Hepatocyte (in vitro differentiated cells): ENCODE results near the gene KCND2. TPM values are rescaled to one million over a fixed set of nuclear protein-coding genes. Genes with fewer than 3 reads are reported as not detected.

Experiments used
- DNase-seq: peaks from one replicate; pipeline ENCODE4 v3.0.0-alpha.2; 2016; ENCODE audit warnings: low spot score
- H2AFZ ChIP-seq: fragments of 200-600 bp; sonication (generic); 2 replicates; pipeline ENCODE4 v1.6.0; 2016; ENCODE audit warnings: antibody characterized with exemption, mild to moderate bottlenecking
- H3K27ac ChIP-seq: fragments of 200-600 bp; sonication (generic); 2 replicates; pipeline ENCODE4 v1.5.1; 2016; ENCODE audit warnings: mild to moderate bottlenecking
- H3K27me3 ChIP-seq: fragments of 200-600 bp; sonication (generic); 2 replicates; pipeline ENCODE4 v1.6.1; 2016
- H3K36me3 ChIP-seq: fragments of 200-600 bp; sonication (generic); replicated peaks from 2 replicates; pipeline ENCODE4 v1.5.1; 2016; ENCODE audit warnings: low read depth; ENCODE audit not compliant: insufficient read depth
- H3K4me1 ChIP-seq: fragments of 200-600 bp; sonication (generic); 2 replicates; pipeline ENCODE4 v1.5.1; 2016; ENCODE audit warnings: mild to moderate bottlenecking, moderate library complexity; ENCODE audit not compliant: insufficient read depth
- H3K4me2 ChIP-seq: fragments of 200-600 bp; sonication (generic); 2 replicates; pipeline ENCODE4 v1.6.0; 2016
- H3K4me3 ChIP-seq: fragments of 200-600 bp; sonication (generic); 2 replicates; pipeline ENCODE4 v1.5.1; 2016; ENCODE audit warnings: mild to moderate bottlenecking
- H3K79me2 ChIP-seq: fragments of 200-600 bp; sonication (generic); 2 replicates; pipeline ENCODE4 v1.6.0; 2017; ENCODE audit warnings: mild to moderate bottlenecking
- H3K9me2 ChIP-seq: fragments of 200-600 bp; sonication (generic); replicated peaks from 2 replicates; pipeline ENCODE4 v1.6.0; 2017; ENCODE audit warnings: mild to moderate bottlenecking; ENCODE audit not compliant: insufficient read depth
- H3K9me3 ChIP-seq: fragments of 200-600 bp; sonication (generic); 2 replicates; pipeline ENCODE4 v1.5.1; 2016; ENCODE audit warnings: low read depth, mild to moderate bottlenecking
- H4K20me1 ChIP-seq: fragments of 200-600 bp; sonication (generic); 2 replicates; pipeline ENCODE4 v1.6.0; 2016; ENCODE audit warnings: mild to moderate bottlenecking; ENCODE audit not compliant: insufficient read depth, poor library complexity, severe bottlenecking
- CTCF ChIP-seq: fragments of 200-600 bp; sonication (generic); IDR thresholded peaks from 2 replicates; pipeline ENCODE4 v1.5.1; 2016; ENCODE audit warnings: antibody characterized with exemption, mild to moderate bottlenecking; ENCODE audit not compliant: poor library complexity
- EZH2 ChIP-seq: fragments of 200-600 bp; sonication (generic); IDR thresholded peaks from 2 replicates; pipeline ENCODE4 v1.6.1; 2016; ENCODE audit warnings: antibody characterized with exemption, mild to moderate bottlenecking, borderline replicate concordance
- EZH2phosphoT487 ChIP-seq: fragments of 200-600 bp; sonication (generic); IDR thresholded peaks from one replicate; pipeline ENCODE4 v1.6.1; 2018; ENCODE audit warnings: antibody characterized with exemption, mild to moderate bottlenecking, low read depth, moderate library complexity; ENCODE audit not compliant: unreplicated experiment, severe bottlenecking
- WGBS: methylation state at CpG from one replicate; pipeline ENCODE4 v1.1.6; 2016; ENCODE audit warnings: low lambda C conversion rate; ENCODE audit errors: missing lambda C conversion rate; 5-methylcytosine and 5-hydroxymethylcytosine counted together
- polyA plus RNA-seq: library from polyadenylated mRNA; unstranded; fragments of >200 nt; fragmentation: Nextera tagmentation; extraction: Ambion mirVana; gene quantifications from 2 replicates; pipeline ENCODE4 v1.2.1, GENCODE V29; 2016
- total RNA-seq: library from RNA; depleted of rRNA; stranded (reverse); fragments of >200 nt; gene quantifications from 2 replicates; pipeline ENCODE4 v1.2.3, GENCODE V29; 2014

KCND2 gene
- total and polyA plus RNA-seq, 2 experiments from 2014 or later, result 0.58 to 3.6 TPM

- Histone ChIP-seq H3K27ac (no peak overlapping the region), H2AFZ (no peak overlapping the region), H3K4me1 (no peaks in the 10 kb centered on the region), H3K27me3 (no peaks in the 10 kb centered on the region), H3K4me3 (no peak overlapping the region), H3K79me2 (no peaks in the 10 kb centered on the region), H3K9me3 (no peaks in the 10 kb centered on the region), H3K36me3 (no peaks in the 10 kb centered on the region), H3K9me2 (no peaks in the 10 kb centered on the region), H3K4me2 (no peak overlapping the region), H4K20me1 (no peaks in the 10 kb centered on the region)
- no peak for DNase-seq
- WGBS, result 15% methylated on average over 1 of the region's 1 CpG
- TF ChIP-seq EZH2phosphoT487, result no peak
- TF ChIP-seq CTCF, result no peak
- no peak for TF ChIP-seq EZH2
These were observed 315.4 kb downstream of the KCND2 start for GRCh38 chr7:120588416-120588815.

- no peak overlapping the region for H2AFZ ChIP-seq
- no peaks in the 10 kb centered on the region for H3K9me3 ChIP-seq
- no peaks in the 10 kb centered on the region for H3K27me3 ChIP-seq
- no peak overlapping the region for H3K27ac ChIP-seq
- DNase-seq, result no peak
- H4K20me1 ChIP-seq, result no peaks in the 10 kb centered on the region
- no peak overlapping the region for H3K4me2 ChIP-seq
- H3K36me3 ChIP-seq, result no peaks in the 10 kb centered on the region
- H3K79me2 ChIP-seq, result no peaks in the 10 kb centered on the region
- no peak for TF ChIP-seq CTCF
- no peak for TF ChIP-seq EZH2
- no peak for TF ChIP-seq EZH2phosphoT487
- H3K4me3 ChIP-seq, result no peak overlapping the region
- no peaks in the 10 kb centered on the region for H3K4me1 ChIP-seq
- no peaks in the 10 kb centered on the region for H3K9me2 ChIP-seq
- 76% methylated on average over 2 of the region's 2 CpGs for WGBS
These were observed 315.9 kb downstream of the KCND2 start for GRCh38 chr7:120588862-120589261.

GRCh38 chr7:120600607-120601006 is 327.6 kb downstream of the KCND2 start:
- no peaks in the 10 kb centered on the region for H3K27me3 ChIP-seq
- H3K4me1 ChIP-seq, result no peaks in the 10 kb centered on the region
- no peak overlapping the region for H3K27ac ChIP-seq
- DNase-seq, result no peak
- WGBS, result 97% methylated on average over 1 of the region's 1 CpG
- no peaks in the 10 kb centered on the region for H4K20me1 ChIP-seq
- H3K79me2 ChIP-seq, result no peaks in the 10 kb centered on the region
- no peak overlapping the region for H3K4me3 ChIP-seq
- TF ChIP-seq CTCF (no peak), EZH2 (no peak), EZH2phosphoT487 (no peak)
- no peak overlapping the region for H3K4me2 ChIP-seq
- H3K36me3 ChIP-seq, result no peaks in the 10 kb centered on the region
- no peak overlapping the region for H2AFZ ChIP-seq
- H3K9me3 ChIP-seq, result no peaks in the 10 kb centered on the region
- no peaks in the 10 kb centered on the region for H3K9me2 ChIP-seq

GRCh38 chr7:120603366-120603765 is 330.4 kb downstream of the KCND2 start:
- no peaks in the 10 kb centered on the region for H3K36me3 ChIP-seq
- no peaks in the 10 kb centered on the region for H3K9me2 ChIP-seq
- H4K20me1 ChIP-seq, result no peaks in the 10 kb centered on the region
- no peaks in the 10 kb centered on the region for H3K4me1 ChIP-seq
- DNase-seq, result no peak
- no peaks in the 10 kb centered on the region for H3K79me2 ChIP-seq
- no peaks in the 10 kb centered on the region for H3K9me3 ChIP-seq
- no peak overlapping the region for H3K4me2 ChIP-seq
- TF ChIP-seq EZH2phosphoT487 (no peak), CTCF (no peak)
- no peak overlapping the region for H3K27ac ChIP-seq
- H2AFZ ChIP-seq, result no peak overlapping the region
- no peak overlapping the region for H3K4me3 ChIP-seq
- no peaks in the 10 kb centered on the region for H3K27me3 ChIP-seq
